HepG2 (cell line): Measurements from ENCODE around the gene PGK1. TPM values are rescaled to one million over a fixed set of nuclear protein-coding genes. Genes with fewer than 3 reads are reported as not detected.

Experiments
- ATF7 ChIP-seq, 2 experiments: fragments of 450-650 bp in 1 of 2; sonication (generic) in 1 of 2; formaldehyde crosslinking in 1 of 2; IDR thresholded peaks; 2 replicates each; pipeline versions ENCODE4 v1.4.0 to v1.6.1; 2016 to 2020; ENCODE audit warnings: antibody characterized with exemption in 1 of 2, mild to moderate bottlenecking in 1 of 2, missing genetic modification reagents in 1 of 2
- EED ChIP-seq: sonication (generic); formaldehyde crosslinking; IDR thresholded peaks from 2 replicates; pipeline ENCODE4 v1.5.0; 2020; ENCODE audit warnings: mild to moderate bottlenecking, missing genetic modification reagents
- HNF1A ChIP-seq, 2 experiments: sonication (generic) in 1 of 2; formaldehyde crosslinking in 1 of 2; IDR thresholded peaks; 2 replicates each; pipeline versions ENCODE4 v1.4.0 to v1.6.1; 2016 to 2020; ENCODE audit warnings: borderline replicate concordance in 1 of 2, low read depth in 1 of 2, mild to moderate bottlenecking in 1 of 2, missing genetic modification reagents in 1 of 2
- KDM2A ChIP-seq: sonication (generic); formaldehyde crosslinking; IDR thresholded peaks from 2 replicates; pipeline ENCODE4 v1.4.0; 2020; ENCODE audit warnings: low read depth, missing genetic modification reagents, borderline replicate concordance
- MAFF ChIP-seq: IDR thresholded peaks from 2 replicates; pipeline ENCODE4 v1.6.1; 2011; ENCODE audit warnings: low read depth, low read length, improper control_type of control experiment
- NR0B2 ChIP-seq: sonication (generic); formaldehyde crosslinking; IDR thresholded peaks from 2 replicates; pipeline ENCODE4 v1.4.0; 2020; ENCODE audit warnings: mild to moderate bottlenecking, missing genetic modification reagents
- REST ChIP-seq, 2 experiments: IDR thresholded peaks; 2 replicates each; pipeline ENCODE4 v1.6.1; 2011 to 2012; ENCODE audit warnings: low read length in 2 of 2, borderline replicate concordance in 1 of 2, low read depth in 1 of 2, mild to moderate bottlenecking in 1 of 2, moderate library complexity in 1 of 2
- U2AF2 ChIP-seq: fragments of 200-400 bp; formaldehyde crosslinking; IDR thresholded peaks from 2 replicates; pipeline ENCODE4 v1.6.1; 2017; ENCODE audit warnings: low read depth, mild to moderate bottlenecking, low read length
- ZNF138 ChIP-seq: sonication (generic); formaldehyde crosslinking; IDR thresholded peaks from 2 replicates; pipeline ENCODE4 v1.5.0; 2020; ENCODE audit warnings: mild to moderate bottlenecking, low read depth, missing genetic modification reagents
- ZNF441 ChIP-seq: sonication (generic); formaldehyde crosslinking; IDR thresholded peaks from 2 replicates; pipeline ENCODE4 v1.7.0; 2021; ENCODE audit warnings: missing genetic modification reagents, borderline replicate concordance
- ZNF543 ChIP-seq: sonication (generic); formaldehyde crosslinking; IDR thresholded peaks from 2 replicates; pipeline ENCODE4 v1.4.0; 2020; ENCODE audit warnings: mild to moderate bottlenecking, missing genetic modification reagents
- ZNF607 ChIP-seq: sonication (generic); formaldehyde crosslinking; IDR thresholded peaks from 2 replicates; pipeline ENCODE4 v1.5.1; 2020; ENCODE audit warnings: missing genetic modification reagents, mild to moderate bottlenecking, borderline replicate concordance
- ZNF672 ChIP-seq: sonication (generic); formaldehyde crosslinking; IDR thresholded peaks from 2 replicates; pipeline ENCODE4 v1.8.1; 2022; ENCODE audit warnings: missing genetic modification reagents
- ZNF674 ChIP-seq: sonication (generic); formaldehyde crosslinking; IDR thresholded peaks from 2 replicates; pipeline ENCODE4 v1.5.0; 2020; ENCODE audit warnings: low read depth, mild to moderate bottlenecking, missing genetic modification reagents
- ZNF720 ChIP-seq: sonication (generic); formaldehyde crosslinking; IDR thresholded peaks from 2 replicates; pipeline ENCODE4 v1.4.0; 2020; ENCODE audit warnings: missing genetic modification reagents
- ZNF883 ChIP-seq: sonication (generic); formaldehyde crosslinking; IDR thresholded peaks from 2 replicates; pipeline ENCODE4 v1.5.1; 2020; ENCODE audit warnings: mild to moderate bottlenecking, missing genetic modification reagents; ENCODE audit errors: not compliant biosample characterization
- ZSCAN21 ChIP-seq: sonication (generic); formaldehyde crosslinking; IDR thresholded peaks from 2 replicates; pipeline ENCODE4 v1.8.0; 2022; ENCODE audit warnings: mild to moderate bottlenecking, missing genetic modification reagents, moderate library complexity, borderline replicate concordance
- polyA plus RNA-seq, 8 experiments: library from polyadenylated mRNA; depleted of rRNA in 3 of 8; stranded (reverse) in 7 of 8; unstranded in 1 of 8; fragments of >200 nt; fragmentation: Illumina TruSeq in 4 of 8; extraction: Trizol in 4 of 8; gene quantifications; 2 replicates each; pipeline versions ENCODE4 v1.2.1 to v1.2.3, GENCODE V29; 2011 to 2016; ENCODE audit warnings: low read depth in 4 of 8, missing spikeins in 1 of 8, mixed read lengths in 1 of 8; ENCODE audit not compliant: insufficient read depth in 1 of 8
- total RNA-seq, 5 experiments: library from RNA; depleted of rRNA; stranded (reverse); fragments of >200 nt; fragmentation: Illumina TruSeq; extraction: Trizol; gene quantifications; 2 replicates each; pipeline ENCODE4 v1.2.3, GENCODE V29; 2016; ENCODE audit warnings: low read depth in 1 of 5

The PGK1 gene
- total and polyA plus RNA-seq, 2 of the 13 experiments (the other 11 are each of a cell fraction or from before 2014, with no cell fraction given) = 325 to 1,274 TPM

DNA sequence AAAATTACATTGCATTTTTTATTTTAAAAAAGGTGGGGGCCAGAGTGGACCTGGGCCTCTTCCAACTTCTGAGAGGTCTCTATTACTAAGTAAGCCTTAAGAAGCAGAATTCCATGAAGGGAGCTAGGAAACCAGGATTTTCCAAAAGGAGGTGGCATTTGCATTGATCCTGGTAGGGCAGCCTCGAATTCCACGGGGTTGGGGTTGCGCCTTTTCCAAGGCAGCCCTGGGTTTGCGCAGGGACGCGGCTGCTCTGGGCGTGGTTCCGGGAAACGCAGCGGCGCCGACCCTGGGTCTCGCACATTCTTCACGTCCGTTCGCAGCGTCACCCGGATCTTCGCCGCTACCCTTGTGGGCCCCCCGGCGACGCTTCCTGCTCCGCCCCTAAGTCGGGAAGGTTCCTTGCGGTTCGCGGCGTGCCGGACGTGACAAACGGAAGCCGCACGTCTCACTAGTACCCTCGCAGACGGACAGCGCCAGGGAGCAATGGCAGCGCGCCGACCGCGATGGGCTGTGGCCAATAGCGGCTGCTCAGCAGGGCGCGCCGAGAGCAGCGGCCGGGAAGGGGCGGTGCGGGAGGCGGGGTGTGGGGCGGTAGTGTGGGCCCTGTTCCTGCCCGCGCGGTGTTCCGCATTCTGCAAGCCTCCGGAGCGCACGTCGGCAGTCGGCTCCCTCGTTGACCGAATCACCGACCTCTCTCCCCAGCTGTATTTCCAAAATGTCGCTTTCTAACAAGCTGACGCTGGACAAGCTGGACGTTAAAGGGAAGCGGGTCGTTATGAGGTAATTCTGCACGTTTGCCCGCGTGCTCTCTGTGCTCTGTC, at the start of gene PGK1 (continued):
- TF ChIP-seq NR0B2 (CRISPR knock-in tag) (no peak), ZNF543 (CRISPR knock-in tag) (0 out of 2 replicates have a peak, but pooled peaks have one; percentile 55), ZNF674 (no peak), ZNF720 (CRISPR knock-in tag) (no peak), KDM2A (CRISPR knock-in tag) (peak; percentile 59; the same call in 1 of the 2 replicates), REST (IDR thresholded peaks at IDR 0.05; ENCODE audit: borderline replicate concordance in 1 of 2, low read depth in 1 of 2, low read length in 2 of 2) (no peak), EED (CRISPR knock-in tag) (no peak; the same call in 1 of the 2 replicates), ZNF441 (CRISPR knock-in tag) (peak; percentile 45; the same call in 1 of the 2 replicates), U2AF2 (no peak), ZNF138 (CRISPR knock-in tag) (peak; percentile 62; the same call in 1 of the 2 replicates), MAFF (no peak), ZNF883 (peak; percentile 55), ZSCAN21 (CRISPR knock-in tag) (no peak), ZNF672 (no peak), ZNF607 (CRISPR knock-in tag) (peak; percentile 71; the same call in 1 of the 2 replicates), ATF7 (IDR thresholded peaks at IDR 0.05) (no peak), ATF7 (CRISPR knock-in tag; IDR thresholded peaks at IDR 0.05) (0 out of 2 replicates have a peak, but pooled peaks have one; percentile 38), HNF1A (IDR thresholded peaks at IDR 0.05; ENCODE audit: low read depth) (peak; percentile 26; the same call in 1 of the 2 replicates), HNF1A (CRISPR knock-in tag; IDR thresholded peaks at IDR 0.05; ENCODE audit: borderline replicate concordance) (peak; percentile 79)
